22Rv1 (cell line): ENCODE data around the gene HEATR9.

Experiments used
- H3K27ac ChIP-seq: fragments of 450-650 bp; 2 replicates; pipeline ENCODE4 v1.5.1; 2017
- ZFX ChIP-seq: fragments of 450-650 bp; IDR thresholded peaks from 2 replicates; pipeline ENCODE4 v1.6.1; 2017; ENCODE audit warnings: antibody characterized with exemption, borderline replicate concordance
- TF ChIP-seq, protein P1 (sequence below): fragments of 450-650 bp; IDR thresholded peaks from 2 replicates; pipeline ENCODE4 v1.5.1; 2017; ENCODE audit warnings: mild to moderate bottlenecking

Gene HEATR9, protein sequence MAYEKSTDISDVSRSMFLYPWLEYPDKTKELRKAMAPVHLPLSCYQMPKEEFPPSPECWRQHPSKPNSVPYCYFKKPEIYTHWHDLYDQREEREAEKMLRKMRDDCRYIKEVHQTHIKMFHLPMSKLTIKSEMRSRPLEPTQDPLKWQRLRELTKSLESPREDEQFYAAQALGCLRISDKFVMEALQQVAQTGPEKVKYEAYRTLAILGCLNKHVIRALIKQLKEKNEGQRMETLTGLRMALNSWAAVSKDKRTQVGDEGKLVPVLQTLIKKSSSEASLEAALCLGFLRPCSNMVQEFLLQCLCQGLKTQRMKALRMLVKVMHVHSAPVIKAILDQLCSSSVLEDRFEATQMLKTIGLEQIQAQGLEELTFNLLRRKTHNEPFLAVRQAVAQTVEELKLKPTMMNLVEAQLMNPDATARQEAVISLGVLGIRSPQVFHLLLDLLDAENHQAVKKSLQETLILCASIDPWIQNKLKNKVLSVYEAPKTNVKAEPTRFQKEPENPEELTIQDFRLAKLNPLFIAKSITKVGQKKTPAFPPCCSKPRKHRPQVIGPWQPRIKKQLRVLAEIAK

DNA sequence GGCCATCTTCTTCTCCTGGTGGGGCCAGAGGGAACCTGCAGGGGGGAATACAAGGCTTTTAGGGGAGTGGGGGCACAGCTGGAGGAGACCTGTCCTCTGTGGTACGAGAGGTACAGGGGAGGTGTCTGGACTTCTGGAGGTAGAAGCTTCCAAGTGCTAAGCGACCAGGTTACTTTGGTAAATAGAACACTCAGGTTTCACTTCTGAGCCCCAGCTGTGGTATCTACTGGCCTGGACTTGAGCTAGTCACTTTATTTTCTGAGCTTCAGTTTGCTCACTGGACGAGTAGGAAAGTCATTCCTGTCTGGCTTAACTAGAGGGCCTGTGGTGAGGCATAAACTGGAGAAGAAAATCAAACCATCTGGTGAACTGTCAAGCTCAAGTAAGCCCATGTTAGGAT lies at the start of gene HEATR9:
TSS of gene HEATR9 (minus strand) at position 155 of the 400 bp plus-strand sequence. CDS start at position 6, 149 bp downstream.
- H3K27ac ChIP-seq: no peak within 1 kb of the TSS
- TF ChIP-seq, protein P1, sequence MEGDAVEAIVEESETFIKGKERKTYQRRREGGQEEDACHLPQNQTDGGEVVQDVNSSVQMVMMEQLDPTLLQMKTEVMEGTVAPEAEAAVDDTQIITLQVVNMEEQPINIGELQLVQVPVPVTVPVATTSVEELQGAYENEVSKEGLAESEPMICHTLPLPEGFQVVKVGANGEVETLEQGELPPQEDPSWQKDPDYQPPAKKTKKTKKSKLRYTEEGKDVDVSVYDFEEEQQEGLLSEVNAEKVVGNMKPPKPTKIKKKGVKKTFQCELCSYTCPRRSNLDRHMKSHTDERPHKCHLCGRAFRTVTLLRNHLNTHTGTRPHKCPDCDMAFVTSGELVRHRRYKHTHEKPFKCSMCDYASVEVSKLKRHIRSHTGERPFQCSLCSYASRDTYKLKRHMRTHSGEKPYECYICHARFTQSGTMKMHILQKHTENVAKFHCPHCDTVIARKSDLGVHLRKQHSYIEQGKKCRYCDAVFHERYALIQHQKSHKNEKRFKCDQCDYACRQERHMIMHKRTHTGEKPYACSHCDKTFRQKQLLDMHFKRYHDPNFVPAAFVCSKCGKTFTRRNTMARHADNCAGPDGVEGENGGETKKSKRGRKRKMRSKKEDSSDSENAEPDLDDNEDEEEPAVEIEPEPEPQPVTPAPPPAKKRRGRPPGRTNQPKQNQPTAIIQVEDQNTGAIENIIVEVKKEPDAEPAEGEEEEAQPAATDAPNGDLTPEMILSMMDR: no peak
- no peak for TF ChIP-seq ZFX

DNA sequence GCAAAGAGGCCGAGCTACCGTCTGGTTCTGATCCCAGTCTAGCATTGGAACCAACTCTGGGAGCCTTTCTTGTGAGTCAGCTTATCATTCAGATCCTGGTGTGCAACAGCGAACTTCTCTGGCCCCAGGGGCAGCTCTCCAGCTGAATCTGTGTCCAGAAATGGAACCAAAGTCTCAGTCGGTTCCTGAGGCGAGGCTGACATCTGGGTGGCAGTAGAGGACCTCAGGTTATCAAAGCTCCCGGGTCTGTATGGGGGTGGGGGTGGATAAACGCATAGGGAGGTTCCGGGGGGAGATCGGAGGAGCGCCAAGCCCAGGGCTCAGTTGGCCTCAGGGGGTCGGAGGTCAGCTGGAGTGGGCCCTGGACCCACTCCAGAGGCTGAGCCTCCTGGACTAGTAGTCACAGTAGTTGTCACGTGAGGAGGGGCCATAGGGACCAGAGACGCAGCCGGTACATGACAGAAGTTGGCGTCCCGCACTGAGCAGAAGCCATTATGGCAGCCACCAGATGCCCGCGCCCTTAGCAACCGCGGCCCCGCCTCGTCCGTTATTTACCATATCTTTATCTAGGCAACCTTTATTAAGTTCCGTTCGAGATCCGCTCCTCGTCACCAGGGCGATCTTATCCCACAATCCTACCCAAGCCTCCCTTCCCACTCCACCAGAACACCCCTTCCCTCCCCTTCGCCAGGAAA lies 49.0 kb upstream of the HEATR9 start:
- H3K27ac ChIP-seq: no peak overlapping the region
- TF ChIP-seq ZFX: no peak
- TF ChIP-seq, protein P1: no peak

DNA sequence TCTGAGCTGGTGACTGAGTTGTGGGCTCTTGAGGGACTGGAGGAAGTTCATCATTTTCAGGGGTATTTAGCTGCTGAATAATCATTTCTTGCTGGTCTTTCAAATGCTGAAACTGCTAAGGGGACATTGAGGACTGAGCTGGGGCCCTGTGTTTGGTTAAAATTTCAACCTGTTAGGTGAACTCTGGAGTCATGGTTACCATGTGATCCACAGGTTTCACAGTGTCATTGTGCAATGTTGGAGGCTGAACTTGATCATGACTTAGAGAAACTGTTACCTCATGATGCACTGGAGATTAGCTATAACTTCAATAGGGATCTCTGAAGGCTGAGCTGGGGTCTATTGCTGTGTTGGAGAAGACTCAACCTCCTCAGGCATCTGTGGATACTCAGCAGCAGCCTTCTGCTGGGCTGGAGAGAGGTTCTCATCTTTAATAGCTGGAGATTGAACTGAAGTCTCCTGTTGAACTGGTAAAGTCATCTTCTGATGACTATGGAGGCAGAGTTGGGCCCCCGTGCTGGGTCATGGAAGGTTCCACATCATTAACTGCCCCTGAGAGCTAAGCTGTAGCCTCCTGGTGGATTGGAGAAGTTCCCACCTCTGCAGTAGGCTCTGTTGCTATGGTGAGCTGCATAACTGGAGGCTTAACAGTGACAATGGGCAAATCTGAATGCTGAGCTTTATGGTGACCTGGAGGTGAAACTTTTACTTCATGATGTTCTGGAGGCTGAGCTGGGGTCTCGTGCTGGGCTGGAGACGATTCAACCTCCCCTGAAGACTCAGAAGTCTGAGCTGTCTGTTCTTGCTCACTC lies 46.7 kb upstream of the HEATR9 start:
- no peak for TF ChIP-seq ZFX
- TF ChIP-seq, protein P1: no peak
- H3K27ac ChIP-seq: no peak overlapping the region

DNA sequence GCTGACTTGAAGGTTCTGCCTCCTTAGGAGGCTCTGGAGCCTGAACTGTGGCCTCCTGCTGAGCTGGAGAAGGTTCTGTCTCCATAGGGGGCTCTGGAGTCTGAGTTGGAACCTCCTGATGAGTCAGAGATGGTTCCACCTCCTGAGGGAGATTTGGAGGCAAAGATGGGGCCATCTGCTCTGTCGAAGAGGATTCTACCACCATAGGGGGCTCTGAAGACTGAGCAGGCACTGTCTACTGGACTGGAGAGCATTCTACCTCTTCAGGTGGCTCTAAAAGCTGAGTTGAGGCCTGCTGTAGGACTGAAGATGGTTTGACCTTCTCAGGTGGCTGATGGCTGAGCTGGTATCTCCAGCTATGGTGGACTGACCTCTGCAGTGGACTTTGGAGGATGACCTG lies 45.7 kb upstream of the HEATR9 start:
- TF ChIP-seq ZFX: no peak

DNA sequence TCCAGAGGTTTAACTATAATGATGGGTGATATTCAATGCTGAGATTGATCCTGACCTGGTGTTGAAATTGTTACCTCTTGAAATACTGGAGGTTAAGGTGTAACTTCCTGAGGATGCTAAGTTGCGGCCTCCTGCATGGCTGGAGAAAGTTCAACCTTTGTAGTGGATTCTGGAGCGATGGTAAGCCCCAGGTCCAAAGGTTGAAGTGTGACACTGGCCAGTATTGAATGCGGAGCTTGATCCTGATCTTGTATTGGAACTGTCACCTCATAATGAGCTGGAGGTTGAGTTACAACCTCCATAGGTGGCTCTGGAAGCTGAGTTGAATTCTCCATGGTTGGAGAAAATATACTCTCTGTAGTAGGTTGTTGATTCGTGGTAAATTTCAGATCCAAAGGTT lies 44.9 kb upstream of the HEATR9 start:
- no peak overlapping the region for H3K27ac ChIP-seq
- TF ChIP-seq ZFX: no peak
- TF ChIP-seq, protein P1: no peak

More for the DNA sequence above, 45.7 kb upstream of the HEATR9 start:
- H3K27ac ChIP-seq: no peak overlapping the region

DNA sequence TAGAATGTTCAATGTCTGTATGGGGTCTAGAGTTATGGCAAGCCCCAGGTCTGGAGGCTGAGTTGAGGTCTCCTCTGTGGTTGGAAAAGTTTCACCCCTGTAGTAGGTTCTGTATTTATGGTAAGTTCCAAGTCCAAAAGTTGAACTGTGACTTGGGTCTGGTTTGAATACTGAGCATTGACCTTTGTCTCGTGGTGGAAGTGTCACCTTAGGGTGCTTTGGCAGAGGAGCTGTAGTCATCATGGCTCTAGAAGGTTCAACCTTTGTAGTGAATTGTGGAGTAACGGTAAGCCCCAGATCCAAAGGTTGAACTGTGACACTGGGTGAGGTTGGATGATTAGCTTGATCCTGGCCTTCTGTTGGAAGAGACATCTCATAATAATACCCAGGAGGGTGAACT lies 44.3 kb upstream of the HEATR9 start:
- no peak for TF ChIP-seq ZFX
- TF ChIP-seq, protein P1: no peak
- H3K27ac ChIP-seq: no peak overlapping the region

DNA sequence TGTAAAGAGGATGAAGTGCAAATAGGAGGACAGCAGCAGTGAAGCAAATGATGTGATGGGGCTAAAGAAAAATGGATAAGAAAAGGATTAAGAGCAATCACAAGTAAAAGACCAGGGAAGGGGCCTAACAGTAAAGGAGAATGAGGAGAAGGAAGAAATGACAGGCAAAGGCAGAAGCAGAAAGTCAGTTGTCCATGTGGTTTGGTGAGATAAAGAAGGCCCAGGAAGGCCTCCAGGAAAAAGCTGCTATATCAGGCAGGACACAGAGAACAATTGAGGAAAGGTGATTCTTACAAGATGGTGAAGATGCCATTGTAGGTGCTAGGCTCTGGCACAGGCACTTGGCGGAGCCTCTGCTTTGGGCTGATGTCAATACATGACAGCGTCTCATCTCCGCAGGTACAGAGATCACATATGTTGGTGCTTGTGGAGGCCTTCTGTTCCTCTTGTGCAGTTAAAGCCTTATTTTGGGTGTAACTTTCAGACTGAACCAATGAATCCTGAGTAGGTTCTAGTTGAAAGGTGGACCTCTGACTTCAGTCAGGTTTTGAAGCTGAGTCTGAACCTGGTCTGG lies 43.7 kb upstream of the HEATR9 start:
- H3K27ac ChIP-seq: no peak overlapping the region
- TF ChIP-seq ZFX: no peak
- TF ChIP-seq, protein P1: no peak
